ENCODE data around the gene CHERP. TPM values are rescaled to one million over a fixed set of nuclear protein-coding genes. Genes with fewer than 3 reads are reported as not detected.

The CHERP gene
- total and polyA plus RNA-seq, 2 donors (not counting 1 experiment from before 2014, with no cell fraction given) = 2.4 to 6.1 TPM

DNA sequence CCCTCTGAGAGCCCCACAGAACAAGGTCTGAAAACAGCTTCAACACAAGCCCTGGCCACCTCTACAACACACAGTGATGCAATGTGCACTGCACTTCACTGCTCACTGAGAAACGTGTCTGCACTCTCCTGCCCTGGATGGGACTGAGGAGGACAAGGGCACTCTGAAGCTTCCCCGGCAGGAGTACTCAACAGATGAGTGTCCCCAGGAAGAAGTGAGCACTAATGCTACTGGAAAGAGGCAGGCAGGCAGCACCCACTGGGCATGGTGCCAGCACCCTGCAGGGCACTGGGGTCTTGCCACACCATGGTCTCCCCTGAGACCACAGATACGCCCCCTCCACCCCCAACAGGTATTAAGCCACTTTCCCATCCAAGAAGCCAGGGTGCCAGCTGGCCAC, 47.7 kb upstream of the CHERP start:
- no peaks in the 10 kb centered on the region for H3K9me3 ChIP-seq (ENCODE audit: control insufficient read depth, insufficient read depth, low read depth, low read length)
- no peak overlapping the region for H3K4me3 ChIP-seq (replicated peaks in 1 of 4; ENCODE audit: control extremely low read depth in 1 of 4, insufficient read depth in 1 of 4, low read depth in 3 of 4, low read length in 4 of 4)
- H3K27ac ChIP-seq (ENCODE audit: insufficient read depth, low read length) = no peak overlapping the region
- H3K27me3 ChIP-seq (ENCODE audit: control insufficient read depth, insufficient read depth, low read length) = no peaks in the 10 kb centered on the region
- TF ChIP-seq, protein P1, sequence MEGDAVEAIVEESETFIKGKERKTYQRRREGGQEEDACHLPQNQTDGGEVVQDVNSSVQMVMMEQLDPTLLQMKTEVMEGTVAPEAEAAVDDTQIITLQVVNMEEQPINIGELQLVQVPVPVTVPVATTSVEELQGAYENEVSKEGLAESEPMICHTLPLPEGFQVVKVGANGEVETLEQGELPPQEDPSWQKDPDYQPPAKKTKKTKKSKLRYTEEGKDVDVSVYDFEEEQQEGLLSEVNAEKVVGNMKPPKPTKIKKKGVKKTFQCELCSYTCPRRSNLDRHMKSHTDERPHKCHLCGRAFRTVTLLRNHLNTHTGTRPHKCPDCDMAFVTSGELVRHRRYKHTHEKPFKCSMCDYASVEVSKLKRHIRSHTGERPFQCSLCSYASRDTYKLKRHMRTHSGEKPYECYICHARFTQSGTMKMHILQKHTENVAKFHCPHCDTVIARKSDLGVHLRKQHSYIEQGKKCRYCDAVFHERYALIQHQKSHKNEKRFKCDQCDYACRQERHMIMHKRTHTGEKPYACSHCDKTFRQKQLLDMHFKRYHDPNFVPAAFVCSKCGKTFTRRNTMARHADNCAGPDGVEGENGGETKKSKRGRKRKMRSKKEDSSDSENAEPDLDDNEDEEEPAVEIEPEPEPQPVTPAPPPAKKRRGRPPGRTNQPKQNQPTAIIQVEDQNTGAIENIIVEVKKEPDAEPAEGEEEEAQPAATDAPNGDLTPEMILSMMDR (conservative IDR thresholded peaks at IDR 0.05 in 1 of 2, IDR thresholded peaks at IDR 0.05 in 1 of 2; ENCODE audit: low read depth in 1 of 2, low read length in 2 of 2) = no peak
- no peak for TF ChIP-seq EZH2 (IDR thresholded peaks at IDR 0.05; ENCODE audit: low read length, missing control alignments)
- DNase-seq (ENCODE audit: low read depth in 2 of 2) = no peak
- H3K9ac ChIP-seq (ENCODE audit: insufficient read depth, low read length) = no peak overlapping the region
- H3K4me1 ChIP-seq (ENCODE audit: control insufficient read depth, extremely low read depth, insufficient read depth, low read length) = peaks cover 2% of the 10 kb centered on the region
- H3K36me3 ChIP-seq (ENCODE audit: control insufficient read depth, insufficient read depth, low read length) = no peaks in the 10 kb centered on the region
- H4K20me1 ChIP-seq (ENCODE audit: control insufficient read depth, extremely low read depth, insufficient read depth, low read length) = peaks cover 8% of the 10 kb centered on the region
- H2AFZ ChIP-seq (ENCODE audit: low read length) = no peak overlapping the region
- peaks cover 91% of the 10 kb centered on the region for H3K79me2 ChIP-seq (ENCODE audit: control insufficient read depth, insufficient read depth, low read length)
- no peak overlapping the region for H3K4me2 ChIP-seq (ENCODE audit: extremely low read depth, insufficient read depth, low read length)

DNA sequence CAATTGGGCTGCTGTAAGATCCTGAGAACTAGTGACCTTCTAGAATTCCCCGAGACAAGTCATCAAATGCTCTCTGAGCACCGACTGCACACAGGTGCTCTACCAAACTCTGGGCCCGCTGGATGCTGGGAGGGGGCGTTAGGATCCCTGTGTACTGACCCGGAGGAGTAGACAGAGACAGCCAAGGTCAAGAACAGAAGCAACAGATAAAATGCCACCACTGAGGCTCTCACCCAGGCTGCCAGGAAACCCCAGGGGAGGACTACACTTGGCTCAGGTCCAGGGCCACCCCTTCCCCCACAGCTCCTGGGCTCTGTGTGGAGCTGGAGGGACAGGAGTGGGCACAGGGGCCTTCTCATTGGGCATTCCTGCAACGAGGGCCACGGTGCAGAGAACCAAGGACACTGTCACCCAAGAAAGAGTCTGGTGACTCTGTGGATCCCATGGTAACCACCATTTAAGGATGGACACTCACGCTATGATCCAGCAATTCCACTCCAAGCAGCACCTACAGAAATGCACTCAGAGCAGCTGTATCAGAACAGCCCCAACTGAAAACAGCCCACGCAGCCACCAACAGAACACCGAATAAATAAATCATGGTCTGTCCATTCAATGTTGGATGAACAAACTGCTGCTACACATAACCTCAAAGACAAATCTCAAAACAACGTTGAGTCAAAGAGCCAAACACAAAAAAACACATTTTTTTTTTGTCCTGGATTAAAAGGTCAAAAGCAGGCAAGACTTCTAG, 46.8 kb upstream of the CHERP start:
- H3K27ac ChIP-seq (ENCODE audit: insufficient read depth, low read length) = no peak overlapping the region
- H3K9me3 ChIP-seq (ENCODE audit: control insufficient read depth, insufficient read depth, low read depth, low read length) = no peaks in the 10 kb centered on the region
- peaks cover 6% of the 10 kb centered on the region for H3K4me1 ChIP-seq (ENCODE audit: control insufficient read depth, extremely low read depth, insufficient read depth, low read length)
- H3K27me3 ChIP-seq (ENCODE audit: control insufficient read depth, insufficient read depth, low read length) = no peaks in the 10 kb centered on the region
- H3K36me3 ChIP-seq (ENCODE audit: control insufficient read depth, insufficient read depth, low read length) = no peaks in the 10 kb centered on the region
- H3K4me2 ChIP-seq (ENCODE audit: extremely low read depth, insufficient read depth, low read length) = no peak overlapping the region
- H3K4me3 ChIP-seq (replicated peaks in 1 of 4; ENCODE audit: control extremely low read depth in 1 of 4, insufficient read depth in 1 of 4, low read depth in 3 of 4, low read length in 4 of 4) = no peak overlapping the region
- H4K20me1 ChIP-seq (ENCODE audit: control insufficient read depth, extremely low read depth, insufficient read depth, low read length) = peaks cover 8% of the 10 kb centered on the region
- H3K79me2 ChIP-seq (ENCODE audit: control insufficient read depth, insufficient read depth, low read length) = peaks cover 88% of the 10 kb centered on the region
- no peak overlapping the region for H2AFZ ChIP-seq (ENCODE audit: low read length)
- no peak for TF ChIP-seq EZH2 (IDR thresholded peaks at IDR 0.05; ENCODE audit: low read length, missing control alignments)
- TF ChIP-seq, protein P1 (conservative IDR thresholded peaks at IDR 0.05 in 1 of 2, IDR thresholded peaks at IDR 0.05 in 1 of 2; ENCODE audit: low read depth in 1 of 2, low read length in 2 of 2) = no peak
- H3K9ac ChIP-seq (ENCODE audit: insufficient read depth, low read length) = no peak overlapping the region
- no peak for DNase-seq (ENCODE audit: low read depth in 2 of 2)

DNA sequence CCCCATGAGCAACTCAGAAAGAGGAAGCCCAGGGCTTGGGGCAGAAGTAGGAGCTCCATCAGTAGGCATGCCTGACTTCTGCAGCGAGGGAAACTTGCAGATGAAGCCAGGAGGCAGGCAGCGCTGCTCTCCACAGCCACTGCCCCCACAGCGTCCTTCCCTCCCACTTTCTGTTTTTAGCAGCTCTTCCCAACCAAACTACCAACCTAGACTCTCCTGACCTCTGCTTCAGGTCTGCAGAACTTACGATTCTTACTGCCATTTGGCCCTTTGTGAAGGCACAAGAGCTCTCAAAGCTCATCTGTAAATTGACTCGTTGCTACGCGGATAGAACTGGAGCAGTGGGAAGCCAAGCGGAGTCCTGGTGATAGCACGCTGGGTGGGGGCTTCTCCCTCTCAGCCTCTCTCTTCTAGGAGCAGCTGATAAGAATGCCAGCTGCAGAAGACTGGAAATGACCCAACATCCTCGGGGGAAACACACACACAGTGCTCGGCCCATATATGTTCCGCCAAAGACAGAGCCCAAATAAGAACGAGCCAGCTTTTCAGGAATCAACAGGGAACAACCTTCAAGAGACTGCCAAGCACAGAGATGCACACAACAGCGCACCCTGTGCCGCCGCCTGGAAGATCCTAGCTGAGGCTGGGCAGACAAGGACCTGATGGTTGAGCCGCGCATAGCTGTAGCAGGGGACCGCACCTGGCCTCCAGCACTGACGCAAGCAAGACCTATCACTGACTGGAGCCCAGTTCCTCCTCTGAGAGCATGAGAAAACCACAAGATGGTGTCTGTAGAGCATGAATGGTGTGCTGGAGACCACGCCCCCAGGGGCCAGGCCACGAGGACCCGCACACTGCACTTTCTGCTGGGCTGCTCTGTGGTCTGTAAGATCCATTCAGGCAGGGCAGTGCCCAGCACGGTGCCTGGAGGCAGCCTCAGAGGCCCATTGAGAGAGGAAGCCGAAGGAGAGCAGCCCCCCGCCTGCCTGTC, 45.9 kb upstream of the CHERP start:
- TF ChIP-seq EZH2 (IDR thresholded peaks at IDR 0.05; ENCODE audit: low read length, missing control alignments) = no peak
- TF ChIP-seq, protein P1 (conservative IDR thresholded peaks at IDR 0.05 in 1 of 2, IDR thresholded peaks at IDR 0.05 in 1 of 2; ENCODE audit: low read depth in 1 of 2, low read length in 2 of 2) = no peak
- Histone ChIP-seq H3K9ac (ENCODE audit: insufficient read depth, low read length) (no peak overlapping the region), H3K4me1 (ENCODE audit: control insufficient read depth, extremely low read depth, insufficient read depth, low read length) (peaks cover 10% of the 10 kb centered on the region), H3K27me3 (ENCODE audit: control insufficient read depth, insufficient read depth, low read length) (no peaks in the 10 kb centered on the region), H3K4me2 (ENCODE audit: extremely low read depth, insufficient read depth, low read length) (peak overlapping the region; percentile 75), H3K36me3 (ENCODE audit: control insufficient read depth, insufficient read depth, low read length) (no peaks in the 10 kb centered on the region), H3K27ac (ENCODE audit: insufficient read depth, low read length) (no peak overlapping the region), H3K9me3 (ENCODE audit: control insufficient read depth, insufficient read depth, low read depth, low read length) (no peaks in the 10 kb centered on the region), H3K4me3 (replicated peaks in 1 of 4; ENCODE audit: control extremely low read depth in 1 of 4, insufficient read depth in 1 of 4, low read depth in 3 of 4, low read length in 4 of 4) (peak overlapping the region in 1 of 4 experiments; percentile 6), H2AFZ (ENCODE audit: low read length) (no peak overlapping the region), H4K20me1 (ENCODE audit: control insufficient read depth, extremely low read depth, insufficient read depth, low read length) (peaks cover 10% of the 10 kb centered on the region), H3K79me2 (ENCODE audit: control insufficient read depth, insufficient read depth, low read length) (peaks cover 88% of the 10 kb centered on the region)
- DNase-seq (ENCODE audit: low read depth in 2 of 2) = peak; percentile 13 to 50
